SU-DHL-6 (cell line): ENCODE results near the gene ADAMTS16.

Experiments
- H2AFZ ChIP-seq: fragments of 200-600 bp; sonication (generic); 2 replicates; pipeline ENCODE4 v1.6.1; 2014; ENCODE audit warnings: low read depth, mild to moderate bottlenecking, moderate library complexity, mixed read lengths, antibody characterized with exemption, low read length; ENCODE audit not compliant: severe bottlenecking
- H3F3A ChIP-seq: fragments of 200-600 bp; shearing (Covaris generic); 2 replicates; pipeline ENCODE4 v1.6.0; 2016; ENCODE audit warnings: antibody characterized with exemption, mild to moderate bottlenecking; ENCODE audit not compliant: insufficient read depth
- H3K27ac ChIP-seq: fragments of 200-600 bp; sonication (generic); 2 replicates; pipeline ENCODE4 v1.5.1; 2016; ENCODE audit warnings: low read depth, mild to moderate bottlenecking, low read length, moderate library complexity, mixed read lengths
- H3K27me3 ChIP-seq: fragments of 200-600 bp; sonication (generic), shearing (Covaris generic); 2 replicates; pipeline ENCODE4 v1.6.0; 2014; ENCODE audit warnings: mild to moderate bottlenecking, low read length
- H3K36me3 ChIP-seq: fragments of 200-600 bp; sonication (generic); 2 replicates; pipeline ENCODE4 v1.6.1; 2014; ENCODE audit warnings: mild to moderate bottlenecking, low read length, mixed read lengths
- H3K4me2 ChIP-seq: fragments of 300-600, 200-600 bp; shearing (Covaris generic), sonication (generic); 2 replicates; pipeline ENCODE4 v1.6.0; 2014; ENCODE audit warnings: low read length, low read depth, mild to moderate bottlenecking; ENCODE audit not compliant: poor library complexity, severe bottlenecking
- H3K4me3 ChIP-seq: fragments of 200-600 bp; sonication (generic); 2 replicates; pipeline ENCODE4 v1.5.1; 2014; ENCODE audit warnings: antibody characterized with exemption, low read length, mild to moderate bottlenecking, mixed read lengths; ENCODE audit not compliant: insufficient read depth, poor library complexity, severe bottlenecking
- H3K79me2 ChIP-seq: fragments of 200-600 bp; sonication (generic); 2 replicates; pipeline ENCODE4 v1.6.1; 2014; ENCODE audit warnings: mild to moderate bottlenecking, low read length, moderate library complexity; ENCODE audit not compliant: insufficient read depth
- H3K9ac ChIP-seq: fragments of 200-600 bp; sonication (generic); 2 replicates; pipeline ENCODE4 v1.7.0; 2014; ENCODE audit warnings: mild to moderate bottlenecking, low read length
- H3K9me2 ChIP-seq: fragments of 200-600 bp; sonication (generic); replicated peaks from 2 replicates; pipeline ENCODE4 v1.6.1; 2014; ENCODE audit warnings: low read length; ENCODE audit not compliant: insufficient read depth
- H3K9me3 ChIP-seq: fragments of 200-600 bp; sonication (generic); 2 replicates; pipeline ENCODE4 v1.6.1; 2014; ENCODE audit warnings: low read length, mixed read lengths; ENCODE audit not compliant: insufficient read depth
- H4K20me1 ChIP-seq: fragments of 200-600 bp; sonication (generic); 2 replicates; pipeline ENCODE4 v1.6.1; 2014; ENCODE audit warnings: low read depth, mild to moderate bottlenecking, antibody characterized with exemption, low read length, moderate library complexity, mixed read lengths
- EZH2phosphoT487 ChIP-seq: fragments of 200-600 bp; sonication (generic), shearing (Covaris generic); conservative IDR thresholded peaks from 2 replicates; pipeline ENCODE4 v1.6.1; 2018; ENCODE audit warnings: mild to moderate bottlenecking, antibody characterized with exemption, low read length, moderate library complexity, mixed read lengths
- TF ChIP-seq, protein P1 (sequence below): fragments of 200-600 bp; sonication (generic); IDR thresholded peaks from one replicate; pipeline ENCODE4 v1.5.1; 2017; ENCODE audit warnings: antibody characterized with exemption, mild to moderate bottlenecking, low read length, moderate library complexity; ENCODE audit not compliant: insufficient read depth, poor library complexity, severe bottlenecking

The ADAMTS16 gene

DNA sequence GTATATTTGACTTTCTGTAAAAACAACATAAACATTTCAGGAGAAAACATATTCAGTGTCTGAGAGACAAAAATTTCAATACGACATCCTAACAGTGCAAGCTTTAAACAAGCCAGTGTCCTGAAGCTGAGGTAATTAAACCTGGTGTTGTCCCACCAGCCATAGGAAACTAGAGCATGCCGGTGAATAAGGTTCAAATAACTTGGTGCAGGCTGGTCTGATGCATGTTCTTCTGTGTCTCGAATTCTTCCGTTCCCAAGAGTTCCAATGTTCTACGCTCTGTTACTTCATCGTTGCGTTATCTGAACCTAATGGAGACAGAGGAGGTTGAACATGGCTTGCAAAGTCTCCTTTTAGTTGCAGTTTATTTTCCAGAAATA, 48.9 kb downstream of the ADAMTS16 start:
- Histone ChIP-seq H3K9ac (no peak overlapping the region), H3K4me3 (no peak overlapping the region), H3K9me3 (no peaks in the 10 kb centered on the region), H3K27me3 (no peaks in the 10 kb centered on the region), H3F3A (no peaks in the 10 kb centered on the region), H3K9me2 (no peaks in the 10 kb centered on the region), H4K20me1 (no peaks in the 10 kb centered on the region), H3K27ac (no peak overlapping the region), H3K79me2 (no peaks in the 10 kb centered on the region), H3K4me2 (no peak overlapping the region), H3K36me3 (no peaks in the 10 kb centered on the region), H2AFZ (no peak overlapping the region)
- TF ChIP-seq EZH2phosphoT487, result no peak
- TF ChIP-seq, protein P1, sequence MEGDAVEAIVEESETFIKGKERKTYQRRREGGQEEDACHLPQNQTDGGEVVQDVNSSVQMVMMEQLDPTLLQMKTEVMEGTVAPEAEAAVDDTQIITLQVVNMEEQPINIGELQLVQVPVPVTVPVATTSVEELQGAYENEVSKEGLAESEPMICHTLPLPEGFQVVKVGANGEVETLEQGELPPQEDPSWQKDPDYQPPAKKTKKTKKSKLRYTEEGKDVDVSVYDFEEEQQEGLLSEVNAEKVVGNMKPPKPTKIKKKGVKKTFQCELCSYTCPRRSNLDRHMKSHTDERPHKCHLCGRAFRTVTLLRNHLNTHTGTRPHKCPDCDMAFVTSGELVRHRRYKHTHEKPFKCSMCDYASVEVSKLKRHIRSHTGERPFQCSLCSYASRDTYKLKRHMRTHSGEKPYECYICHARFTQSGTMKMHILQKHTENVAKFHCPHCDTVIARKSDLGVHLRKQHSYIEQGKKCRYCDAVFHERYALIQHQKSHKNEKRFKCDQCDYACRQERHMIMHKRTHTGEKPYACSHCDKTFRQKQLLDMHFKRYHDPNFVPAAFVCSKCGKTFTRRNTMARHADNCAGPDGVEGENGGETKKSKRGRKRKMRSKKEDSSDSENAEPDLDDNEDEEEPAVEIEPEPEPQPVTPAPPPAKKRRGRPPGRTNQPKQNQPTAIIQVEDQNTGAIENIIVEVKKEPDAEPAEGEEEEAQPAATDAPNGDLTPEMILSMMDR, result no peak

DNA sequence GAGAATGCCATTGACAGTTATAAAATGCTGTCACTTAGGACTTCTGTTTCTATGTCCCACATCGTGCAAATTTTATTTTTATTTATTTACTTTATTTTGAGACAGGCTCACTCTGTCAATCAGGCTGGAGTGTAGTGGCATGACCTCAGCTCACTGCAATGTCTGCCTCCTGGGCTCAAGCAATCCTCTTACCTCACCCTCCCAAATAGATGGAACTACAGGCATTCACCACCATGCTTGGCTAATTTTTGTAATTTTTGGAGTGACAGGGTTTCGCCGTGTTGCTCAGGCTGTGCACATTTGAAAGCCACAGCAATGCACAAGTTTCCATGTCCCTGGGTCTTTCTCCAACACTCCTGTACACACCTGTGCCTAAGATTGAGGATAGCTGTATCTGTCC, 51.8 kb downstream of the ADAMTS16 start:
- no peak overlapping the region for H3K4me2 ChIP-seq
- H3K9me3 ChIP-seq, result no peaks in the 10 kb centered on the region
- H3K4me3 ChIP-seq, result no peak overlapping the region
- no peaks in the 10 kb centered on the region for H4K20me1 ChIP-seq
- no peak overlapping the region for H2AFZ ChIP-seq
- H3K36me3 ChIP-seq, result no peaks in the 10 kb centered on the region
- H3K9me2 ChIP-seq, result no peaks in the 10 kb centered on the region
- H3K79me2 ChIP-seq, result no peaks in the 10 kb centered on the region
- TF ChIP-seq, protein P1, result no peak
- no peak for TF ChIP-seq EZH2phosphoT487
- no peak overlapping the region for H3K9ac ChIP-seq
- H3K27me3 ChIP-seq, result no peaks in the 10 kb centered on the region
- H3K27ac ChIP-seq, result no peak overlapping the region
- H3F3A ChIP-seq, result no peaks in the 10 kb centered on the region

DNA sequence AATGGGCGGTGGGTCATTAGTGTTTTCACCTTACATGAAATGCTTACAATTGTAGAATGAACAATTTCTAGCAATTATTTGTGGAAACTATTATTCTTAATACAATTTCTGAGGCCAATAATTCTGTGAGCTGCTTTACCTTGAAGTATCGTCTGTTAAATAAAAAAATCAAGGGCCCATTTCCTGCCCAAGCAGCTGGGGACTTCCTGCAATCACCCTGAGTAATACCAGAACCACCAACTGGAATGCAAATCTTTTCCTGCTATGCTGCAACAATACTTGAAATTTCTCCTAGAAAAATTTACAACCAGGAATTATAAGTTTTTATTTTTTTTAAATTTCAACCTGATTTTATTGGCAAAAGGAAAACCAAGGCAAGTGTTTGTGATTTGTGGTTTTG, 52.6 kb downstream of the ADAMTS16 start:
- H3K4me2 ChIP-seq, result no peak overlapping the region
- H3K4me3 ChIP-seq, result no peak overlapping the region
- no peaks in the 10 kb centered on the region for H3K27me3 ChIP-seq
- H3K79me2 ChIP-seq, result no peaks in the 10 kb centered on the region
- no peak overlapping the region for H2AFZ ChIP-seq
- H3K27ac ChIP-seq, result no peak overlapping the region
- H3F3A ChIP-seq, result no peaks in the 10 kb centered on the region
- TF ChIP-seq, protein P1, result no peak
- no peak for TF ChIP-seq EZH2phosphoT487
- H4K20me1 ChIP-seq, result no peaks in the 10 kb centered on the region
- H3K9ac ChIP-seq, result no peak overlapping the region
- no peaks in the 10 kb centered on the region for H3K9me3 ChIP-seq
- no peaks in the 10 kb centered on the region for H3K9me2 ChIP-seq
- H3K36me3 ChIP-seq, result no peaks in the 10 kb centered on the region
